HG02840 (cell line): ENCODE data around the gene PDE6B.
"Not testable (repeated sequence)": the region's sequence is repeated elsewhere in the genome, so short reads cannot be mapped to it uniquely, and the experiment has no call there.

ENCODE experiments used
- ATAC-seq: cut with Tn5 transposase; IDR thresholded peaks from one replicate; pipeline ENCODE4 v1.9.1; 2021; ENCODE audit warnings: mild to moderate bottlenecking, moderate library complexity, moderate number of reproducible peaks; ENCODE audit not compliant: unreplicated experiment, low FRiP score

PDE6B gene

GRCh38 chr4:624705-625590 lies at the start of gene PDE6B:
Gene PDE6B (plus strand): TSS chr4:625573. CDS start chr4:625627, 54 bp downstream.
- no peak for ATAC-seq

GRCh38 chr4:576245-576821 lies 49.0 kb upstream of the PDE6B start, which contains the start of gene TMEM271:
Gene TMEM271 (minus strand): TSS chr4:576295. CDS start chr4:576062, 233 bp downstream.
- no peak for ATAC-seq

- no peak for ATAC-seq
These were observed 48.3 kb upstream of the PDE6B start for GRCh38 chr4:576991-577498.

GRCh38 chr4:577499-578450 lies 47.6 kb upstream of the PDE6B start:
- no peak for ATAC-seq

GRCh38 chr4:578451-579443 lies 46.6 kb upstream of the PDE6B start:
- ATAC-seq, result no peak

- ATAC-seq, result no peak
These were observed 45.7 kb upstream of the PDE6B start for GRCh38 chr4:579543-580175.

- ATAC-seq, result no peak
These were observed 44.2 kb upstream of the PDE6B start for GRCh38 chr4:581181-581580.

- no peak for ATAC-seq
These were observed 43.5 kb upstream of the PDE6B start for GRCh38 chr4:581753-582361.

GRCh38 chr4:583820-584219 lies 41.6 kb upstream of the PDE6B start:
- no peak for ATAC-seq

- ATAC-seq, result no peak
These were observed 37.6 kb upstream of the PDE6B start for GRCh38 chr4:587671-588350.

GRCh38 chr4:588351-588849 lies 37.0 kb upstream of the PDE6B start:
- ATAC-seq, result no peak

- ATAC-seq, result no peak
These were observed 36.0 kb upstream of the PDE6B start for GRCh38 chr4:589219-589963.

- ATAC-seq, result no peak
These were observed 35.0 kb upstream of the PDE6B start for GRCh38 chr4:590313-590841.

- not testable (repeated sequence) for ATAC-seq
These were observed 33.2 kb upstream of the PDE6B start for GRCh38 chr4:592178-592577.

GRCh38 chr4:592825-593520 lies 32.4 kb upstream of the PDE6B start:
- no peak for ATAC-seq

- ATAC-seq, result no peak
These were observed 26.4 kb upstream of the PDE6B start for GRCh38 chr4:598925-599324.
